HepG2 (cell line): ENCODE data around the gene KCND1. TPM values are rescaled to one million over a fixed set of nuclear protein-coding genes. Genes with fewer than 3 reads are reported as not detected.

ENCODE experiments used
- ATAC-seq: fragments of 200-7000 bp; cut with Tn5 transposase; 3 replicates; pipeline ENCODE4 v1.9.1; 2020; ENCODE audit warnings: mild to moderate bottlenecking, moderate library complexity
- BruUV-seq: library from RNA; stranded (reverse); fragments of 400-500 nt; replicated peaks from 2 replicates; lab custom pipeline; 2021; lab: Mats Ljungman, UMichigan
- CTCF ChIA-PET: fragments of 300-600 bp; formaldehyde crosslinking; extraction: SDS; loops from one replicate; lab custom pipeline; 2021; ENCODE audit warnings: low total read pairs, inconsistent platforms, low intra/inter-chr PET ratio; lab: Yijun Ruan, JAX
- POLR2A ChIA-PET: fragments of 350-600 bp; sonication (Branson Sonifier 250); formaldehyde crosslinking; loops from one replicate; lab custom pipeline; 2020; ENCODE audit warnings: antibody characterized with exemption, inconsistent platforms; lab: Yijun Ruan, JAX
- DNase-seq: peaks from one replicate; pipeline ENCODE4 v3.0.0-alpha.2; 2015; ENCODE audit warnings: low spot score
- FAIRE-seq: peaks from 3 replicates; lab custom pipeline; 2011; peaks lifted over from hg19 to GRCh38; lab: Jason Lieb, UNC
- H2AFZ ChIP-seq: one replicate; pipeline ENCODE4 v1.6.1; 2011; ENCODE audit warnings: low read length, inconsistent platforms
- H3K27ac ChIP-seq: fragments of 300-600 bp; 3 replicates; pipeline ENCODE4 v1.8.0; 2011; ENCODE audit warnings: mixed run types, mild to moderate bottlenecking, mixed read lengths, low read length, inconsistent platforms; ENCODE audit not compliant: insufficient read depth; ENCODE audit errors: extremely low read length
- H3K27me3 ChIP-seq, 2 experiments: fragments of 200-600 bp in 1 of 2; 2 replicates in 1 of 2; 3 replicates in 1 of 2; pipeline versions ENCODE4 v1.6.0 to v1.8.0; 2011; ENCODE audit warnings: low read length in 2 of 2, mild to moderate bottlenecking in 2 of 2, moderate library complexity in 2 of 2, inconsistent platforms in 1 of 2; ENCODE audit not compliant: insufficient read depth in 2 of 2, control insufficient read depth in 1 of 2
- H3K36me3 ChIP-seq, 2 experiments: fragments of 200-600 bp in 1 of 2; replicated peaks in 1 of 2; 2 replicates in 1 of 2; 3 replicates in 1 of 2; pipeline versions ENCODE4 v1.5.1 to v1.8.0; 2011; ENCODE audit warnings: low read length in 2 of 2, inconsistent platforms in 1 of 2; ENCODE audit not compliant: insufficient read depth in 2 of 2, control insufficient read depth in 1 of 2
- H3K4me1 ChIP-seq: 2 replicates; pipeline ENCODE4 v1.5.1; 2012; ENCODE audit warnings: low read length, inconsistent platforms; ENCODE audit not compliant: insufficient read depth
- H3K4me2 ChIP-seq: 2 replicates; pipeline ENCODE4 v1.6.0; 2011; ENCODE audit warnings: low read depth, low read length, inconsistent platforms
- H3K4me3 ChIP-seq, 3 experiments: fragments of 200-600 bp in 1 of 3; sonication (generic), shearing (Covaris generic) in 1 of 3; replicated peaks in 1 of 3; 2 replicates each; pipeline ENCODE4 v1.5.1; 2011 to 2016; ENCODE audit warnings: low read length in 3 of 3, inconsistent platforms in 2 of 3, low read depth in 2 of 3, mild to moderate bottlenecking in 2 of 3, control low read depth in 1 of 3, mixed read lengths in 1 of 3; ENCODE audit not compliant: insufficient read depth in 1 of 3
- H3K79me2 ChIP-seq: one replicate; pipeline ENCODE4 v1.6.1; 2011; ENCODE audit warnings: low read length, inconsistent platforms; ENCODE audit not compliant: insufficient read depth
- H3K9ac ChIP-seq: 2 replicates; pipeline ENCODE4 v1.6.0; 2011; ENCODE audit warnings: mild to moderate bottlenecking, low read depth, low read length, inconsistent platforms; ENCODE audit not compliant: insufficient read depth
- H3K9me3 ChIP-seq: 2 replicates; pipeline ENCODE4 v1.5.1; 2012; ENCODE audit warnings: mild to moderate bottlenecking, low read length
- H4K20me1 ChIP-seq: 2 replicates; pipeline ENCODE4 v1.6.0; 2011; ENCODE audit warnings: inconsistent platforms, mild to moderate bottlenecking, low read length, moderate library complexity; ENCODE audit not compliant: insufficient read depth
- CBX2 ChIP-seq, 2 experiments: fragments of 200-600 bp in 1 of 2; sonication (generic); formaldehyde crosslinking in 1 of 2; IDR thresholded peaks; 2 replicates each; pipeline versions ENCODE4 v1.7.0 to v1.8.1; 2018 to 2022; ENCODE audit warnings: low read depth in 2 of 2, low read length in 1 of 2, mild to moderate bottlenecking in 1 of 2, missing genetic modification reagents in 1 of 2
- KDM4B ChIP-seq: sonication (generic); formaldehyde crosslinking; IDR thresholded peaks from 2 replicates; pipeline ENCODE4 v1.4.0; 2020; ENCODE audit warnings: missing genetic modification reagents
- POLR2A ChIP-seq, 2 experiments: IDR thresholded peaks; 2 replicates each; pipeline ENCODE4 v1.6.1; 2011; ENCODE audit warnings: low read depth in 2 of 2, low read length in 2 of 2, mild to moderate bottlenecking in 1 of 2, moderate library complexity in 1 of 2; ENCODE audit not compliant: insufficient read depth in 1 of 2
- RFXAP ChIP-seq: sonication (generic); formaldehyde crosslinking; IDR thresholded peaks from 2 replicates; pipeline ENCODE4 v1.4.0; 2020; ENCODE audit warnings: missing genetic modification reagents, borderline replicate concordance
- SRSF9 ChIP-seq: fragments of 200-400 bp; formaldehyde crosslinking; IDR thresholded peaks from 2 replicates; pipeline ENCODE4 v1.6.1; 2018; ENCODE audit warnings: borderline replicate concordance, mild to moderate bottlenecking, low read depth, low read length; ENCODE audit not compliant: insufficient read depth, poor library complexity, severe bottlenecking
- TBX2 ChIP-seq: sonication (generic); formaldehyde crosslinking; IDR thresholded peaks from 2 replicates; pipeline ENCODE4 v1.5.0; 2020; ENCODE audit warnings: missing genetic modification reagents, mild to moderate bottlenecking, borderline replicate concordance
- ZIK1 ChIP-seq: sonication (generic); formaldehyde crosslinking; IDR thresholded peaks from 2 replicates; pipeline ENCODE4 v1.5.0; 2020; ENCODE audit warnings: mild to moderate bottlenecking, low read depth, missing genetic modification reagents, borderline replicate concordance
- ZMYM3 ChIP-seq: sonication (generic); formaldehyde crosslinking; IDR thresholded peaks from 2 replicates; pipeline ENCODE4 v1.5.1; 2020; ENCODE audit warnings: mild to moderate bottlenecking, missing genetic modification reagents
- ZNF557 ChIP-seq: sonication (generic); formaldehyde crosslinking; IDR thresholded peaks from 2 replicates; pipeline ENCODE4 v1.4.0; 2020; ENCODE audit warnings: missing genetic modification reagents
- in situ Hi-C: cut with HindIII; loops from 2 replicates; pipeline ENCODE4 v1.10.0; 2017; ENCODE audit warnings: low pct_unique_long_range_greater_than_20kb; ENCODE audit not compliant: extremely low pct_ligation_motif_present
- intact Hi-C: fragments of 100-400 bp; cut with micrococcal nuclease; formaldehyde crosslinking; loops from one replicate; pipeline ENCODE4 v1.10.0; 2022; ENCODE audit not compliant: unreplicated experiment
- polyA plus RNA-seq, 8 experiments: library from polyadenylated mRNA; depleted of rRNA in 3 of 8; stranded (reverse) in 7 of 8; unstranded in 1 of 8; fragments of >200 nt; fragmentation: Illumina TruSeq in 4 of 8; extraction: Trizol in 4 of 8; gene quantifications; 2 replicates each; pipeline versions ENCODE4 v1.2.1 to v1.2.3, GENCODE V29; 2011 to 2016; ENCODE audit warnings: low read depth in 4 of 8, missing spikeins in 1 of 8, mixed read lengths in 1 of 8; ENCODE audit not compliant: insufficient read depth in 1 of 8
- total RNA-seq, 5 experiments: library from RNA; depleted of rRNA; stranded (reverse); fragments of >200 nt; fragmentation: Illumina TruSeq; extraction: Trizol; gene quantifications; 2 replicates each; pipeline ENCODE4 v1.2.3, GENCODE V29; 2016; ENCODE audit warnings: low read depth in 1 of 5
- TF ChIP-seq, protein P1 (sequence below): sonication (generic); formaldehyde crosslinking; IDR thresholded peaks from 2 replicates; pipeline ENCODE4 v1.5.0; 2020; ENCODE audit warnings: missing genetic modification reagents

The KCND1 gene
- total and polyA plus RNA-seq, 2 of the 13 experiments (the other 11 are each of a cell fraction or from before 2014, with no cell fraction given): 0.07 to 0.30 TPM

DNA sequence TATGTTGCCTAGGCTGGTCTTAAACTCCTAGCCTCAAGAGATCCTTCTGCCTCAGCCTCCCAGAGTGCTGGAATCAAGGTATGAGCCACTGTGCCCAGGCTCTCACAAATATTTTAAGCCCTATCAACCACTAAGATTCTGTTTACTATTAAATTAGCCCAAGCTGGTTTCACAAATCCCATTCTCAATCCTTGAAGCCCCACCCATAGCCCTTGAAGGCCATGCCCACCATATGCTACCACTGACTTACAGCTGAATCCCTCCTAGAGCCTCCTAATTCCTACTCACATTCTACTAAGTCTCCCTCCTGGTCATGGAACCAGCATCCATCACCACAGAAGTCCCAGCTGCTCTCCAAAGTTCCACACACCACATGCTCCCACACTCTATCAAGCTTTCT lies 20.7 kb upstream of the KCND1 start:
- Histone ChIP-seq H3K79me2 (no peaks in the 10 kb centered on the region), H3K4me2 (no peak overlapping the region), H2AFZ (no peak overlapping the region), H3K36me3 (peaks cover 2 to 20% of the 10 kb centered on the region in 2 experiments; a peak in 2 of 5 replicates)
- intact Hi-C loops: no loop called here
- FAIRE-seq: no peak
- no peak for TF ChIP-seq CBX2 (IDR thresholded peaks at IDR 0.05; ENCODE audit: low read depth, low read length)
- TF ChIP-seq CBX2 (CRISPR knock-in tag; IDR thresholded peaks at IDR 0.05; ENCODE audit: low read depth): no peak
- TF ChIP-seq RFXAP (CRISPR knock-in tag): no peak
- no peak for TF ChIP-seq ZMYM3 (CRISPR knock-in tag)
- TF ChIP-seq, protein P1, sequence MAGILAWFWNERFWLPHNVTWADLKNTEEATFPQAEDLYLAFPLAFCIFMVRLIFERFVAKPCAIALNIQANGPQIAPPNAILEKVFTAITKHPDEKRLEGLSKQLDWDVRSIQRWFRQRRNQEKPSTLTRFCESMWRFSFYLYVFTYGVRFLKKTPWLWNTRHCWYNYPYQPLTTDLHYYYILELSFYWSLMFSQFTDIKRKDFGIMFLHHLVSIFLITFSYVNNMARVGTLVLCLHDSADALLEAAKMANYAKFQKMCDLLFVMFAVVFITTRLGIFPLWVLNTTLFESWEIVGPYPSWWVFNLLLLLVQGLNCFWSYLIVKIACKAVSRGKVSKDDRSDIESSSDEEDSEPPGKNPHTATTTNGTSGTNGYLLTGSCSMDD: no peak
- no peak for TF ChIP-seq TBX2 (CRISPR knock-in tag)
- no peak for TF ChIP-seq ZNF557
- no peak for TF ChIP-seq KDM4B (CRISPR knock-in tag)
- TF ChIP-seq ZIK1 (CRISPR knock-in tag): no peak
- no peak for TF ChIP-seq POLR2A (IDR thresholded peaks at IDR 0.05; ENCODE audit: insufficient read depth in 1 of 2, low read depth in 2 of 2, low read length in 2 of 2)
- TF ChIP-seq SRSF9: no peak
- TF ChIP-seq, all 625 proteins: peak for 0
- H3K27ac ChIP-seq: no peak overlapping the region
- in situ Hi-C loops: no loop called here
- no peaks in the 10 kb centered on the region for H3K9me3 ChIP-seq
- ATAC-seq (no peak), DNase-seq (no peak)
- no peak overlapping the region for H3K9ac ChIP-seq
- H4K20me1 ChIP-seq: no peaks in the 10 kb centered on the region
- no peaks in the 10 kb centered on the region for H3K4me1 ChIP-seq
- no TSS peak for BruUV-seq
- no peaks in the 10 kb centered on the region for H3K27me3 ChIP-seq
- ChIA-PET CTCF (no interaction called here), POLR2A (no interaction called here)
- no peak overlapping the region for H3K4me3 ChIP-seq
